ENCODE results near the gene CACNA1H. TPM values are rescaled to one million over a fixed set of nuclear protein-coding genes. Genes with fewer than 3 reads are reported as not detected.
A peak's percentile ranks its signal among the peaks of the same experiment; 100 is the strongest.

Gene CACNA1H
- 1 to 10 TPM; 3.1 to 9.3 (median 4.7) TPM for polyA plus RNA-seq (ENCODE audit: insufficient read depth in 1 of 5, insufficient read length in 5 of 5, low replicate concordance in 1 of 5)
- long read RNA-seq, donor 1 = 0 reads
- long read RNA-seq, donor 2 = 0 reads
- long read RNA-seq, donor 3 = 0 reads
- long read RNA-seq, donor 4 = 0 reads
- long read RNA-seq, donor 5 = 0 reads
- long read RNA-seq, donor 6 = 0 reads
- long read RNA-seq, donor 7 = 0 reads
- long read RNA-seq, donor 8 = 0 reads

DNA sequence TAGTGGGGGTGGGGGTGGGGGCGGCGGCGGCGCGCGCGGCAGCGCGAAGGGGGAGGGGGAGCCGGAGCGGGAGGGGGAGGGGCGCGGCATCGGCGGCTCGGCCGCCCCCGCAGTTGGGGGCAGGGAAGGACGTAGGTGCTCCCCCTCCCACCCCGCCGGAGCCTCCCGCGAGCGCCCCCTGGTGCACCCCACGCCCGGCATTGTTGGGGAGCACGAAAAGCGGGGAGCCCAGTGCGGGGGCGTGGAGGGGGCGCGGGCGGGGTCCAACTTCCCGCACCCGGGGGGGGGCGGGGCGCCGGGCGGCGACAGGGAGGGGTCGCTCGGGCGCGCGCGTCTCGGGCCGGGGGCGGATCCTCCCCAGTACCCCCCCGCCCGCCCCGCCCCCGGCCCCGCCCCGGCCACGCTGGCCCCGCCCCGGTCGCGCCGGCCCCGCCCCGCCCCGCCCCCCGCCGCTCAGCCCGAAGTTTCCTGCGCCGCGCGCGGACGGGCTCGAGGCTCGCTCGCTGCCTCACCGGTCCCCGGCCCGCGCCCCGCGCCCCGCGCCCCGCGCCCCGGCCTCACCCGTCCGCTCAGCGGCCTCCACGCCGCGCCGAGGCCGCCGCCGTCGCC, at the start of gene CACNA1H:
Gene CACNA1H (plus strand): TSS at position 456 of the 609 bp plus-strand sequence. CDS start 632 bp downstream, outside the sequence.
- DNase-seq = no peak

DNA sequence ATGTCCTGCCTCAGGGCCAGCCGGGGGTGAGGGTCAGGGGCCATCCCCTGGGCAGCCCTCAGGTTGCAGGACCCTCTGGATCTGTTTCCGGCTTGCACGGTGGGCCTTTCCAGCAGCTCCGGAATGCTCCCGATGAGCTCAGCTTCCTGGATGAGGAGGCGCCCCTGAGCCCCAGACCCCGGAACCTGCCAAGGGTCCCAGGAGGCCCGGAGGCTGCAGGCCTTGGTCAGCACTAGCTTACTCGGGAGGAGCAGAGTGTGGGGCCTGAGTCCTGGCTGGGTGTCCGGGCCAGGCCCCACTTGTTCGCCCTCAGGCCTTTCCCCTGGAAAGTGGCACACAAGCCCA, 49.3 kb upstream of the CACNA1H start:
- no peak for DNase-seq

GRCh38 chr16:1105888-1106620, 46.9 kb upstream of the CACNA1H start:
- DNase-seq = peak; percentile 39 to 55

GRCh38 chr16:1106659-1107058, 46.2 kb upstream of the CACNA1H start:
- DNase-seq = no peak

DNA sequence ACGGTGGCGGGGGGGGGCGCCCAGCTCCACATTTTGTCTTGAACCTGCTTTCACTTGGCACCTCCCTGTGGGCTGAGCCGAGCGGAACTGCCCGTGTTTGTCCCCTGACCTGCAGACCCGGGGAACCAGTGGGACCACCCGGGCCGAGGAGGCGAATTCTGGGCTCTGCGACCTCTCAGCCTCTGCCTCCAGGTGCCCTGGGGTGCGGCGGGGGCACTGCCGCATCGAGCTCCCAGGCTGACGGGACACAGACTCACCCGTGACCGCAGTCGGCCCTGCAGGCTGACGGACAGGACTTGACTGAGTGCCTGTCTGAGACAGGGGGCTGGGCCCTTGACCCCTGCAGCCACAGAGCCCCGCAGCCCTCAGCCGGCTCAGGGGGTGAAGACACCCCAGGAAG, 45.8 kb upstream of the CACNA1H start:
- DNase-seq = no peak

GRCh38 chr16:1107731-1108130, 45.2 kb upstream of the CACNA1H start:
- no peak for DNase-seq

GRCh38 chr16:1108299-1109252, 44.3 kb upstream of the CACNA1H start:
- no peak for DNase-seq

- no peak for DNase-seq
Observed at GRCh38 chr16:1109648-1110047, 43.3 kb upstream of the CACNA1H start.

DNA sequence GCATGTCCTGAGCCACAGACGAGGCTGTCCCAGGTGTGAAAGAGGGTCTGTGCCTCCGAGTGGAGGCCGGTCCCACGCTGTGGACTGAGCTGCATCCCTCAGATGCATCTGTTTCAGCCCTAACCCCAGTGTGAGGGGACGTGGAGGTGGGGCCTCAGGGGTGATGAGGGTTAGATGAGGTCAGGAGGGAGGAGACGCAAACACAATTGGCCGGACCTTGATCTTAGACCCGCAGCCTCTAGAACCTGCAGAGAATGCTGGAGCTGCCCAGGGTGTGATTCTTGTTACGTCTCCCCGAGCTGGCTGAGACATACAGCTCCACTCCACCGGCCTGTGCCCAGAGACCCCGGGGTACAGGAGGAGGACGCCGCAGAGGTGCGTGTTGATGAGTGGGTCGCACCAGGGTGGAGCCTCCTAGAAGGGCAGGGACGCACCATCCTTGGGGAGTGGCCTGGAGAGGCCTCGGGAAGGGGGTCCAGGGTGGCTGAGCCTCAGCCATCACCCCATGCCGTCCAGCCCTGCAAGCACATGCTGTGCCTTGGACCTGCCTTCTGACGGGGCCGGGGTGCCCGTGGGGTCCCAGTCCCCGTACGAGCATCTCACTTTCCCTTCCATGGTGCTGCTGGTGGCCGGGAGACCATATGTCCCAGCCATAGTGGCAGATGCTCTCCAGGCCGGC, 40.3 kb upstream of the CACNA1H start:
- DNase-seq = no peak

DNA sequence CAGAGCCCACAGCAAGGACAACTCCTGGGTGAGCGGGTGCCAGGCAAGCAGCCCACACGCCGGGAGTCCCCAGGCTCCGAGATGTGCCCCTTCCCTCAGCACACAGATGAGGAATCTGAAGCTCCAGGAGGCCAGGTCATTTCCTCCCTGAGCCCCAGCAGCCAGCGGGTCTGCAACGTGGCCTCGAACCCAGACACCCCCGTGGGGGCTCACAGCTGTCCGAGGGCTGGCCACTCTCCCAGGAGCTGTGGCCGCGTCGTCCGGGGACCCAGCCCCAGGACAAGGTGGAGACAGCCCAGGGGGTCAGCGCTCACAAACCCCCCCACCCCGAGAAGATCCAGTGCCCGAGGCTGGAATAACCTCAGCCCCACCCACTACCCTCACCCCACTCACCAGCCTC, 39.4 kb upstream of the CACNA1H start:
- no peak for DNase-seq

GRCh38 chr16:1113889-1114526, 38.9 kb upstream of the CACNA1H start:
- no peak for DNase-seq

DNA sequence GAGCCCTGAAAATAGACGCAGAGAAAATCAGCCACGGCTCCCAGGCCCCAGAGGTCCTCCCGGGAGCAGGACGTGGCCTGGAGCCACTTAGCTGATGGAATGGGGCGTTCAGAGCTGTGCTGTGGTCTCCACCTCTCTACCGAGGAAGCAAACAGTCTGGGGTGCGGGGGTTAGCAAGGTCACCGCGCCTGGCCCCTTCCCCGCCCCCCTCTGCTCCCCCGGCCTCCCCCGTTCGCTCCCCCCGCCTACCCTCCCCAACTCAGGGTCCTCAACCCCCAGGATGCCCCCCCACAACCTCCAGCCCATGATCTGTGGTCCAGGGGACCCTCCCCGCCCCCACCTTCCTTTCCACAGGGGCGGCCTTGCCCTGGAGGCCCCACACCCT, 36.2 kb upstream of the CACNA1H start:
- no peak for DNase-seq

DNA sequence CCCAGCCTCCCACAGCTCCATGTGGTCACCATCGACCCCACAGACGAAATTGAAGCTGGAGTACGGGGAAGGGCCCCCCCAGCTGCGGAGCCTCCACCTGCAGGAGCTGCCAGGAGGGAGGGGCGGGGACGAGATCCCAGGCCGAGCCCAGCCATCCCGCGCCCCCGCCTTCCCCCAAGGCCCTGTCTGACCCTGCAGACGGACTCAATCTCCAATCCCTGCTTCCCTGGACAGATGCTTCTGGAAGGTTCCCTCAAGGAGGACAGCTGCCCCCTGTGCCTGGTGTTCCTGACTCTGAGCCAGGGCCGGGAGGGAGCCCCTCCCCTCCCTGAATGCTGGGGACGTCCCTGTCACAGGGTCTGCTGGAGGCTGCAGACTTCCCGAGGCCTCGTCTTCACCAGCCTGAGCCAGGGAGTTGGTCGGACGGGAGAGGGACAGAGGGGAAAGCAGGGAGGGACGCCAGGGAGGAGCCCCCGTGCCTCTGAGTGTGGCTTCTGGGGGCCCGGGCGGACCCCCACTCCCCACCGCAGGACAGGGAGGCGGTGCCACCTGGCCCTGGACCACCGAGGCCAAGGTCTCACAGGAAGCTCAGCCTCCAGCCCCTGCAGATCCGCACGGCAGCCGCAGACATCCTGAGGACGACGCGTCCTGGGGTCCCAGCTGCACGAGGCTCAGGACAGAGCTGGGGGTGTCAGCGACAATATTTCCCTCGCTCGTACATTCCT, 35.6 kb upstream of the CACNA1H start:
- no peak for DNase-seq

DNA sequence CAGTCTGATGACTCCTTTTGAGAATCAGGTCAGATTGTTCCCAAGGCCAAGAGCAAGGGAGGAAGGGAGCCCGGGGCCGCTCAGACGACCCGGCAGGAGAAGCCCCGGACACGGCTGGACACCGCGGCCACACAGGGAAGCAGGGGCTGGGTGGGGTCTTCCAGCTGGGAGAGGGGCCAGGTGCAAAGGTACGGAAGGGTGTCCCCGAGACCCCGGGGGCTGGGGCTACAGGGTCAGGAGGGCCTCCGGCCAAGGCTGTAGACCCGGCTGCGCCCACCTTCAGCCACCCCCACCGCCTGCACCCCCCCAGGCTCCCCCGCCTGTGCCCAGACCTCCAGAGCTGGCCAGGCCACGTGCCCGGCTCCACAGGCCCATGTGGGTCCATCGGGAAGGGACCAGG, 35.0 kb upstream of the CACNA1H start:
- no peak for DNase-seq

DNA sequence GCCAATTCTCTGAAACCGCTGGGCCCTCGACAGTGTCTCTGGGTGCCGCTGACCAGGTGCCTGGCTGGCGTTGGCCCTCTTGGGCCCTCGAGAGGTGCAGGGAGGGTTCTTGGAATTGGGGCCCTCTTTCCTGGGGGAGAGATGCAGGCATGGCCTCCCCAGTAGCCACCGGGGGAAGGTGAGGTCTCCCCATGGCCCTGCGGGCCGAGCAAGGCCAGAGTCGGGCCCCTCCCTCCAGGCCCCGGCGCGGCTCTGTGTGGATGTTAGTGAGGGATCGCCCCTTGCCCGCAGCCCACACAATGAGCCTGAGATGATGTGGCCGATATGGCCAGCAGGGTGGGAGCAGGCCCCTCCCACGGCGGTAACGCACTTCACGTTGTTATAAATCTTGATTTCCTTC, 33.8 kb upstream of the CACNA1H start:
- no peak for DNase-seq

DNA sequence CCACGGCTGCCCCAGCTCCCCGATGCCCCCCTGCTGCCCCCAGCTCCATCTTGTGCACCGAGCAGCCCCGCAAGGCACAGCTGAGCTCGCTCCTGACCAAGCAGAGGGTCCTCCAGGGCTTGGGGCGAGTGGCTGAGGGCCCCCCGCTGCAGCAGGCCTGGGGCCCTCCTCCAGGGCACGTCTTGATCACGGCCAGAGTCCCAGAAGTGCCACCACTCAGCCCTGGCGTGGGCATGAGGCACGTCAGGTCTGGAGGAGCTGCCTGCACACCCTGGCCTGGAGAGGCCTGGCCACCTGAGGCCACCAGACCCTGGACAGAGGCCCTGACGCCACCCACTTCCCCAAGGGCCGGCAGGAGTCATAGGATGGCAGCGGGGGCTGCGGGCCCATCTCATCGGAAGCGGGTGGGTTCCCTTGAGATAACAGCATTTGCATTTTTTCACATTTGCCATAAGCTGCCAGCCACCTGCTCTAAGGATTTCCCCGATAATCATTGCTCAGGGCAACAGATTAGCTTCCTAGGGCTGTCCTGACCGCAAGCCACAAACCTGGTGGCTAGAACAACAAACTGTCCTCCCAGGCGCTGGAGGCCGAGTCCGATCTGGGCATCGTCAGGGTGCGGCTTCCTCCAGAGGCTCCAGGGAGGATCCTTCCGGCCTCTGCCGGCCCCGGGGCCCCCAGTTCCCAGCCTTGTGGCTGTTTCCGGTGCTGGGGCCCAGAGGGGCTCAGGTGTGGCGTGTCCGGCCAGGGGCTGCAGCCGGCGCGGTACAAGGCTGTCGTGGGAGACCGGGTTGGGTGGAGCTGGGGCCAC, 32.9 kb upstream of the CACNA1H start:
- no peak for DNase-seq

DNA sequence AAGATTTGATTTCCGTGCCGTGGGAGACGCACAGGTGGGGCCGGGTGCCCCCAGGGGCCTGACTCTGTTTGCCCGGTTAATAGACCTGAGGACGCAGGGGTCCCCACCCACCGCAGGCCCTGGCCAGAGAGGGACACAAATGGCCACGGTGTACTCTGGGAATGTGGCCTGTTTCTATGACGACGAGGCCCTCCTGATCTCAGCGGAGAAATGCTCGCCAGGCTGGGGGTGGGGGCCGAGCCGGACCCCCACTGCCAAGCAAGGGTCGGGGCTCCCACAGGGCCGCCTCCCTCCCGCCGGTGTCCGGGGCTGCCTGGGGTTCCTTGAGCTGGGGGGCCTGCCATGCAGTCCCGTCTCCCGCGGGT, 32.3 kb upstream of the CACNA1H start:
- no peak for DNase-seq

- no peak for DNase-seq
Observed at GRCh38 chr16:1121009-1121408, 31.9 kb upstream of the CACNA1H start.

DNA sequence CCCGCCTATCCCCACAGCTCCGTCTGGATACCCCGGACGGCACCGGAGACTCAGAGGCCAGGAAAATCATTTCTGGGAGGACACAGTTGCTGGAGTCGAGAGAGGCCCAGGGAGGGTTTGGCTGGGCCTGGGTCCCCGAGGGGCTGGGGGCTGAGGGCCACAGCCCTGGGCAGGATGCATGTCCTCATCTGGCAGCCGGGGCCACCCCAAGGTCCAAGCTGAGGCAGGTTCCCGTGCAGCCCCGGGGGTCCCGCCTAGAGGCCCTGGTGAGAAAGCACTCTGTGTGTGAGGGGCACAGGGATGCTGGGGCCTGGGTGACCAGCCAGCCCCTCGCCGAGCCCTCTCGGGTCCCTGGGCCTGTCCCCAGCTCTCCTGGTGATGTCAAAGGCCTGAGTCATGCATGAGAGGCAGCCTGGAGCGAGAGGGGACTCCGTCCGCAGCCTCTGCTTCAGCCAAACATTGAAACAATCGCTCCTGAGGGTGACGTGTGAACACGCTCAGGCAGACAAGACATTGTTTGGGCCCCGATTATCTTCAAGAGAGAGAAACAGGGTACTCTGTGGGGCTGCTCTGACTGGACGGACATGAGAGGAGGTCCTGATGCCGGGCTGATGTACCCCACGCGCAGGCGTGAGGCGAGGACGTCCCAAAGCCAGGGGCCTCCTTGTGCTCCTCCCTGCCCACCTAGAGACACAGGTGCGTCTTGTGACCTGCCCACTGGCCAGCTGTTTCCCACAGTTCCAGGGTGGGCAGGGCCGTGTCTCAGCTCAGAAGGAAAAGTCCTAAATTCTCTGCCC, 31.1 kb upstream of the CACNA1H start:
- DNase-seq = no peak

Data from right lung (tissue), 10 donors.